ENCODE data around the gene CCDC167. TPM values are rescaled to one million over a fixed set of nuclear protein-coding genes. Genes with fewer than 3 reads are reported as not detected.
"Not testable (repeated sequence)": the region's sequence is repeated elsewhere in the genome, so short reads cannot be mapped to it uniquely, and the experiment has no call there.

The CCDC167 gene
- polyA plus RNA-seq, 3 donors = 23.4 to 31.2 (median 29.6) TPM

- DNase-seq = no peak
Observed at GRCh38 chr6:37477656-37478435, 21.8 kb downstream of the CCDC167 start.

DNA sequence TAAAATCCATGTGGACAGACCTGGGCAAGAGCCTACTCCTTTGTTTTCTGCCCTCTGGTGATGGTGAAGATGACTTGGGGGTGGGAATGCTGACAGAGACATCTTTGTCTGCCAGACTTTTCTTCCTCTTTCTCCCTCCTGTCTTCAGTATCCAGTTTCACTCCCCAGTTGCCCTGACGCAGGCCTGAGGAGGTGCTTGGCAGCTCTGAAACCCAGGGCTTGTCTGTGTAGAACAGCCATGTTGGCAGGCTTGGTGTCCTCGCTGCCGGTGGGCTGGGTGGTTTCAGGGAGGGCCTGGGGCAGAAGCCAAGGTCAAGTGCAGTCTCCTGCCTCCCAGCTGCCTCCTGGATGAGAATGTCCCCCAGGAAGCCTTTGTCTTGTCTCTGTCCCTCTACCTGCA is 22.5 kb downstream of the CCDC167 start:
- no peak for DNase-seq

DNA sequence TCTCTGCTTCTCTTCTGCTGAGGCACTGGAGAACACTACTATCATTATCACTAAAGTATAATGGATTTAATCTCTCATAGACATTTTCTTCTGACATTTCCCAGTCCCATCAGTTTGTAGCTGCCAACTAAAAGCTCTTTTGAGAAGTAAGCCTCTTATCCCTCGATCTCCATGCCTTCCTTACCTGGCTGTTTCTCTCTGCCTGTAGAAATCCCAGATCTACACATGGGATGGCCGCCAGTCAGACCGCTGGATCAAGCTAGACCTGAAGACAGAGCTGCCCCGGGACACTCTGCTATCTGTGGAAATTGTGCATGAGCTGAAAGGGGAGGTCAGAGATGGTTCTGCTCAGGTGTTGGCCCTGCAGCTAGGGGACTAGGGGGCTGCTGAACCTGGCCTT is 25.4 kb downstream of the CCDC167 start:
- DNase-seq = no peak

- DNase-seq = no peak
Observed at GRCh38 chr6:37473364-37474095, 26.2 kb downstream of the CCDC167 start.

- DNase-seq = no peak
Observed at GRCh38 chr6:37467718-37468117, 32.0 kb downstream of the CCDC167 start.

DNA sequence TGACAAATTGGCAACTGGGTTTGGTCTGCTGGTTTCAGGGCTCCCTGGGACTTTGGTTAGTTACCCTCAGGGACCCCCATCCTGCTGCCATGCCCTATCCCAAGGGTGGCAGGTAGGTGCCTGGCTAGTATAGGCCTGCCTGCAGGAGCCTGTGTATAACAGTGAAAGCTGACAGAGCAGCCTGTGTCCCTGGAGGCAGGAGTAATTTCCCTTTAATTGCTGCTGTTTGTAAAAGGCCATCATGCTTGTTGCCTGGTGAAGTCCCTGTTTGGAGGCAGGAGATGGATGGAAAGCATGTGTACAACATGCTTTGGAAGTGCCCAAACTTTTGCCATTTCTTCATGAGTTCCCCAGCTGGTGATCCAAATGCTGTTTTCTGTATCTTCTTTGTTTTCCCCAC is 36.6 kb downstream of the CCDC167 start:
- DNase-seq = no peak

DNA sequence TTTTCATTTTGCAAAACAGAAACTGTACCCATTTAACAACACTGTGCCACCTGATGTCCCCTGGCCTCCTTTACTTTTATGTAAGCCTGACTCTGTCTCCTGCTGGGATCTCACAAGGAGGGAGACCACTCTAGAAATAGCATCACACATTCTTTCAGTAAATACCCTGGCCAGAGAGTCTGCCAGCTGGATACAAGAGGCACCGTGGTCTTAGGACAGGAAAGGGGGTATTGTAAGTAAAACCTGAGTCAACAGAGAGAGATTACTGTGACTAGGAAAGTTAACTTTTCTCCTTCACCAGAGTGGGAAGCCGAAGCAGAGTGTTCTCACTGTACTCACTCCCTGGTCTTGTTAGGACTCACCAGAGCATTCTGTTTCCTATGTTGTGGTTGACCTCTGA is 38.9 kb downstream of the CCDC167 start:
- no peak for DNase-seq

DNA sequence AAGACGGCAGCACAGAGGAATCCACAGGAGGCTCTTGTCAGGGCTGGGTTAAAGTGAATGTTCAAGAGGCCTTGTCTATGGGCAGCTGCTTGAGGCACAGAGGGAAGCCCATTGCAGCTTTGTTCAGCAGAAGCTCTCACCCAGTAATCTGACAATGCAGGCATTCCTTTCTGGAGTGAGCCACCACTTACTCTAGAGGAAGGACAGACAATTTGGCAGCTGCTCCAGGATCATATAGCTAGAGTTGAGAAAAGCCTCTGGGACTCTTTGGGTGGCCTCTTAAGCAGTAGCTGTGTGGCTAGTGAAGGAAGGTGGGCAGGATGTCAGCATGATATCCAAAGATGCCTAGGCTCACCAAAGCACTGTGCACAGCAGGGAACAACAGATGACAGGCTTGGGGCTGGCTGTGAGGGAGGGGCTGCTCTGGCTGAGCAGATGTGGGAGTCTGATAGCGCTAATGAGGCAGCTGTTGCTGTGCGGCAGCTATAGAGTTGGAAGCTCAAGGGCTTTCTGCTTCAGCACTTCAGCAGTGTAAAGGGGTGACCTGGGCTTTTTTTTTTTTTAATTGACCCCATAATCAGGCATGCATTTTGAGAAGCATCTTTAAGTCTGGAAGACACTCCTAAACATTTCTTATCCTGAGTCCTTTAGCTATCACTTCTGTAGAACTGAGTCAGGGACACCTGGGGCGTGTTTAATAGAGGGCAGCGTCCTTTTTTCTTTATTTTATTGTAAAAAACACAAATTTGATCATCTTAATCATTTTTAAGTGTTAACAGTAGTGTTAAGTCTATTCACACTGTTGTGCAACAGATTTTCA is 39.5 kb downstream of the CCDC167 start:
- DNase-seq = no peak

DNA sequence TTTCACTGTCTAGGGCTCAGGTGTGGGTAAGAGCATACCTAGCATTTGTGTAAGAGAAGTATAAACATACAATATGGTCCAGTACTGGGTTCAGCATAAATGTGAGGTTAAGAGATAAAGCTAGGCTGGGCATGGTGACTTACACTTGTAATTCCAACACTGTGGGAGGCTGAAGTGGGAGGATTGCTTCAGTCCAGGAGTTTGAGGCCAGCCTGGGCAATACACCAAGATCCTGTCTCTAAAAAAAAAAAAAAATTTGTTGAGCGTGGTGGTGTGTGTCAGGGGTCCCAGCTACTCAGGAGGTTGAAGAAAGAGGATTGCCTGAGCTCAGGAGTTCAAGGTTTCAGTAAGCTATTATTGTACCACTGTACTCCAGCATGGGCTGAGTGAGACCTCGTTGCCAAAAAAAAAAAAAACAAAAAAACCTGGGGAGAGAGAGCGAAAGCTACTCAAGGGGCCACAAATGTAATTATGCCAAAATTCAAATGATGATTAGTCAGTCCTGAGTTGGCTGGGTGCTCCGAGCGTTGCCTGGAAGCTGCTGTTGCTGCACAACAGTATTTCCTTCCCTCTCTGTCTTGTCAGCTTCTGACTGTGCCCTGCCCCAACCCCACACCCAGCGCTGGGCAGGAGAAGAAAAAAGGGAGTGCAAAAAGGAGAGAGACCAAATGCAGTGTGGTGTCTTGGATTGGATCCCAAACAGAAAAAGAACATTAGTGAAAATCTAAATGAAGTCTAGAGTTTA is 42.7 kb downstream of the CCDC167 start:
- DNase-seq = no peak

DNA sequence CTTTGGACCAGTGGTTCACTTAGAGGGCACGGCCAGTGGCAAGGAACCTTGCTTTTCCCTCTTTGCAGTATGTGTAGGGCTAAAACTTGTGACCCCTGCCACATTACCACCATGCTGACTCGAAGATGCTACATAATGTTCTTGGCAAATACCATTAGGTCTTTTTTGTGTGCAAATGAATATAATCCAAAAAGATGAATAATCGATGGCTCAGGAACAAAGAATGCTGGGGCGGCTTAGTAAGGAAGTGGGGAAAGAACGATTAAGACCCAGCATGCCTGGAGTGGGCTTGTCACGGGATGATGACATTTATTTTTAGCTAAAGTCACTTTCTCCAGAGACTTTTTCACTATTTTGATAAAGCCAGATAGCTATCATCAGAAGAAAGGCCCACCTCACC is 43.6 kb downstream of the CCDC167 start:
- no peak for DNase-seq

DNA sequence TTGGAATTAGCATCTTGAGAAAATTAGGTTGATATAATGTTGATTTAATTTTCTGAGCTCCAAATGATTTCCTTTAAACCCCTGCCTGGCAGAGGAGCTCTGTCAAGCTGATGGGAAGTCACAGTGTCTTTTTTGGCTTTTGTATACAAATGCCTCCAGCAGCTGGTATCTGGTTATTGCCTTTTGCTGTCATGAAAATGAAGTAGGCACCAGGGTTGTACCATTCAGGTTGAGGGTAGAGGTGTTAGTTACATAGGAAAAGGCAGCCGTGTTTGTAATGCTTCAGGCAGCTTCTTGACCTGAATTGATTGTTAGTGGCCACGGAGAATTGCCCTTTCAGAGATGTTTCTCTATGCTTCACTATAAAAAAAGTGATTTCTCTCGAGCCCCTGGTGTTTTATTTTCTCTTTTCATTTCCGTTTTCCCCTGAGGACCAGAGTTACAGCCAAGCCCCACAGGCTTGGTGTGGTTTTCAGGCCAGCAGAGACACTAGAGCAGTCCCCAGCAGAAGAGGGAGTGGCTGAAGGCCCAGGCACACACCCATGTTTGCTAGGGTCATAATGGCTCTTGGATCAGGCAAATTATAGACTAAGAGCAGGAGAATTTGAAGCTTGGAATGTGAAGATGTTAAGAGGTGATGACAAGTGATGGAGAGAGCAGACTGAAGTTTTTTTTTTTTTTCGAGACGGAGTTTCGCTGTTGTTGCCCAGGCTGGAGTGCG is 45.1 kb downstream of the CCDC167 start:
- DNase-seq = no peak

DNA sequence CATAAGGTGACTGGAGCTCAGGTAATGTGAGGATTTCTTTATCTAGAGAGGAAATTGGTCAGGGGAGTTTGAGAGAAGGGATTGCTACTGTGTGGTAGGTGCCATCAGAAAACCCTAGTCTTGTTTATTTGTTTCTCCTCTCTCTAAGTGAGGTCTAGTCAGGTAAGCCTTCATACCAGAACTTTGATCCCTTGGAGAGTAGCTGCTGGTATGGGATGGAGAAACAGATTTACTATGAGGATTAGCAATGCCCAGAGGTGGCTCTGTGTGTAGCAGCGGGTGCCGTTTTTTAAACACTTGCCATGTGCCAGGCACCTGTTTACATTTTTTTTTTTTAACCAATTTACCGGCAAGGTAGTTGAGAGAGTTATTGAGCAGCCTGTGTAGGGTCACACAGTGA is 47.2 kb downstream of the CCDC167 start:
- no peak for DNase-seq

DNA sequence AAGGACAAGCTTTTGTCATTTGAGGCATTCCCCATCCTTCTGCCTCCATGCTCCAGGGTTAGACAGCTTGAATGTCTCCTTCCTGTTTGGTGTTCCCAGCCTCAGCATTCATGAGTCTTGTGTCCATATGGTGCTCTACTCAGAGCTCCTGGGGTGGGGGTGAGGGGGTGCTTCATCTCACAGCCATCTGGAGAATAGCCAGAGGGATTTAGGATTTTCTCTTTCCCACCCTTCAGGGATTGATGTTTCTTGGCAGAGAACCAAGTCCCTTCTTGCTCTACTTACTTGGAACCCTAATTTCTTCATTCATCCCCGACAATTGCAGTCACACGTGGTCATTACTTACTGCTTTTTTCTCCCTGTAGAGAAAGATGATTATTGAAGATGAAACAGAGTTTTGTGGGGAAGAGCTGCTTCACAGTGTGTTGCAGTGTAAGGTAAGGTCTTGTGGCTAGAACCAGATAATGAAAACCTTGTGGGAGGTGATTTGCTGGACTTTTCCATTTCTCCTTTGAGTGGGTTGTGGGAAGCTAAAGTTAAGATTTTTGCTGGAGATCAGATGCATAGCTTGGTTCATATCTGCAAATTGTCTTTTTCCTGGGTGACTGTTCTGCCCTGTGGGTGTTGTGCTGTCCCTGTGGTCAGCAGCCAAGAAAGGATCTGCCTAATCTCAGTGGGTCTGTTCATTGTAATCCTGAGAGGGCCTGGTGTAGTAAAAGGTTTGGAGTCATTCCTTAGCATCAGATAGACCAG is 48.1 kb downstream of the CCDC167 start:
- no peak for DNase-seq

- no peak for DNase-seq
Observed at GRCh38 chr6:37449984-37450383, 49.7 kb downstream of the CCDC167 start.

- DNase-seq = not testable (repeated sequence)
Observed at GRCh38 chr6:37443216-37443542, 56.5 kb downstream of the CCDC167 start.

DNA sequence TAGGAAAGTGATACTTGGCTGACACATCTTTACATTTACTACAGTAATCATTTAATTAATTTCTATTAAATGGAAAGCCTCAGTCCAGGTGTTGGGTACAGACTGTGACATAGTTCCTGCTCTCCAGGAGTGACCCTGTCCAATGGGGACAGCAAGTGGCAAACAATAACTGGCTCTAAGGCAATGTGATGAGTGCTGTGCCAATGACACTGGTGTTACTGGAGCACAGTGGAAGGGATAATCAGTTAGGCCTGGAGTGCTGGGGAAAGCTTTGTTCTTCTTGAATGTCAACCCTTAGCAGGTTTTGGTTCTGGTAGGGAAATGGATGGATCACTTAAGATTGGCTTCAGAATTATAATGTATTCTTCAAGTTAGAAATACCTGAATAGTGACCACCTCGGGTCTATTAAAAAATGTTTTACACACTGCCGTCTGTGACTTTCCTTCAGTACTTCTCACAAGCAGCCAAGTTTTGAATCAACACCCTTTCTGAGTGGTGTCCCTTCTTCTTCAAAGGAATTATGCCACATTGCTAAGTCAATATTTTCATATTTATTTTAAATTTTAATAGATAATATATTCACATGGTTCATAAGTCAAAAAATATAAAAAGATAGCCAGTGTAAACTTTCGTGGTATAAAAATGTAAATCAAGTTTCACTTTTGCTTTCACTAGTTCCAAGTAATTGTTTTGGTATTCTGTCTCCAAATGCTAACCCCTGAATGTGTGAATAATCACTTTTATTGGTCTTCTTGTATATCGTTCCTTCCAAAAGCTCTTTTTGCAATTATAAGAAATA is 57.1 kb downstream of the CCDC167 start:
- DNase-seq = no peak

DNA sequence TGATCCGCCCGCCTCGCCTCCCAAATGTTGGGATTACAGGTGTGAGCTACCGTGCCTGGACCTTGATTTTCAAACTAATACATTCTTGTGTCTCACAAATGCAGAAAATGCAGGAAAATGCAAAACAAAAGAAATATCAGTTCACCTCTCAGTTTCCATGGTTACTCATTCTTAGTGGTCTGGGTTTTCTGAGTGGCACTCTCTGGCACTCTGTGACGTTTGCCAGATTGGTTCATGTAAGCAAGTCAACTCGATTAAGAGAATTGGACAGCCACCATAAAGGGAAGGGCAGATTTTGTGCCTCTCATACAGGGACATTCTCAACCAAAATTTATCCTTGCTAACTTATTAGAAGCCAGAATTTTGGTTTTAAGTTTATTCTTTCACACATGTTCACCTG is 58.0 kb downstream of the CCDC167 start:
- no peak for DNase-seq

- no peak for DNase-seq
Observed at GRCh38 chr6:37438930-37439329, 60.8 kb downstream of the CCDC167 start.

- DNase-seq = no peak
Observed at GRCh38 chr6:37435816-37436215, 63.9 kb downstream of the CCDC167 start.

DNA sequence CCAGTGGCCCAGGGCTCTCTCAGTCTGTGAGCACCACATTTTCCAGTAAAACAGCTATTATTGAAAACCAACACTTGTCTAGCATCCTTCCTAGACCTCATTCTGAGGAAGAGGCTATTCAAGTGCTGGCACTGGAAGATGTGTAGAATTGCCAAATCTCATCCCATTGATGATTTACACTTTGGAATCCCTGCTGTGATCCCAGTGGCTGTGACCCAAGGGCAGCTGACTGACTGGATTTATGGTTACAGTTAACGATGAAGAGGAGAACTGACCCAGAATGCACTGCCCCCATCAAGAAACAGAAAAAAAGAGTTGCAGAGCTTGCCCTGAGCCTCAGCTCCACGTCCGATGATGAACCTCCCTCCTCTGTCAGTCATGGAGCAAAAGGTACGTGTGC is 64.3 kb downstream of the CCDC167 start:
- no peak for DNase-seq

Measured in renal pelvis (tissue), 4 donors.